Measurements from ENCODE around the gene AGXT. TPM values are rescaled to one million over a fixed set of nuclear protein-coding genes. Genes with fewer than 3 reads are reported as not detected.

AGXT gene
- total and polyA plus RNA-seq, 4 donors: 0.05 to 0.61 (median 0.16) TPM; not detected in 1

DNA sequence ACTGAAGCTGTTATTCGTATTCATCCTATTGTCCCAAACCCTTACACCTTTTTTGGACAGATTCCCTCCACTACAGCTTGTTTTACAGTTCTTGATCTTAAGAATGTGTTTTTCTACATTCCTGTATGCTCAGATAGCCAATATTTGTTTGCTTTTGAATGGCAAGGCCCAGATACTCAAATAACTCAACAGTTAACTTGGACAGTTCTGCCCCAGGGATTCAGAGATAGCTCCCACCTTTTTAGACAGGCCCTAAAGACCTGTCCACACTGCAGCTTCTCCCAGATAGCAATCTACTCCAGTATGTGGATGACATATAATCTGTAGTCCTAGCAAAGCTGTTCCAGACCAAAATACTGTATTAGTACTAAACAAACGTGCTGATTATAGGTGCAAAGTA is 7.1 kb upstream of the AGXT start:
- H3K9me3 ChIP-seq (ENCODE audit: control insufficient read depth in 4 of 4, insufficient read depth in 3 of 4, low read length in 3 of 4): no peaks in the 10 kb centered on the region
- ATAC-seq (ENCODE audit: insufficient read depth, low FRiP score): no peak
- H3K27ac ChIP-seq (ENCODE audit: low read depth in 1 of 2, low read length in 1 of 2): no peak overlapping the region
- 66 to 82% methylated on average over 2 of the region's 2 CpGs for WGBS, 2 donors
- no peak for DNase-seq
- H3K9ac ChIP-seq (ENCODE audit: insufficient read depth in 1 of 2, low read length in 2 of 2): no peak overlapping the region
- no peaks in the 10 kb centered on the region for H3K4me1 ChIP-seq (ENCODE audit: control insufficient read depth in 5 of 5, insufficient read depth in 5 of 5, low read length in 5 of 5)
- H3K27me3 ChIP-seq (ENCODE audit: control insufficient read depth in 3 of 3, insufficient read depth in 3 of 3, low read length in 2 of 3): no peaks in the 10 kb centered on the region
- no peak for TF ChIP-seq CTCF (IDR thresholded peaks at IDR 0.05; ENCODE audit: control extremely low read depth, extremely low read depth)
- no peaks in the 10 kb centered on the region for H3K36me3 ChIP-seq (ENCODE audit: control insufficient read depth in 4 of 4, insufficient read depth in 4 of 4, low read length in 4 of 4)
- no peak overlapping the region for H3K4me3 ChIP-seq

DNA sequence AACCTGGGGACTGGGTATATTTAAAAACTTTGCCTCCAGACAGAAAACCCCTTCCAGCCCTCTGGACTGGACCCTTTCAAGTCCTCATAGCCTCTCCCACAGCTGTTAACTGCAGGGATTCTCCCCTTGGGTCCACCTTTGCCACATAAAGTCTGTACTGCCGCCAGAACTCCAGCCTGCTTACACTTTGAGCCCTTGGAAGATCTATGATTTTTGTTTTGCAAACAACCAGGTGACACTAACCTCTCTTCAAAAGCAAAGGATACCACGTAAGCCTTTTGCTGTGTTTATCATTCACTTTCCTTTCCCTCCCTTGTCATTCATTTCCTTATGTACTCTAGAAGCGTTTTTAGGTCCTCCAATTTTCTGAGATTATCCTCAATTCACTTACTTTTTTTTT is 4.1 kb upstream of the AGXT start:
- no peaks in the 10 kb centered on the region for H3K36me3 ChIP-seq (ENCODE audit: control insufficient read depth in 4 of 4, insufficient read depth in 4 of 4, low read length in 4 of 4)
- H3K27me3 ChIP-seq (ENCODE audit: control insufficient read depth in 3 of 3, insufficient read depth in 3 of 3, low read length in 2 of 3): no peaks in the 10 kb centered on the region
- ATAC-seq (ENCODE audit: insufficient read depth, low FRiP score) (no peak), DNase-seq (no peak)
- H3K4me3 ChIP-seq: no peak overlapping the region
- 75 to 86% methylated on average over 3 of the region's 3 CpGs for WGBS, 2 donors
- H3K27ac ChIP-seq (ENCODE audit: low read depth in 1 of 2, low read length in 1 of 2): no peak overlapping the region
- H3K4me1 ChIP-seq (ENCODE audit: control insufficient read depth in 5 of 5, insufficient read depth in 5 of 5, low read length in 5 of 5): no peaks in the 10 kb centered on the region
- H3K9ac ChIP-seq (ENCODE audit: insufficient read depth in 1 of 2, low read length in 2 of 2): no peak overlapping the region
- TF ChIP-seq CTCF (IDR thresholded peaks at IDR 0.05; ENCODE audit: control extremely low read depth, extremely low read depth): no peak
- H3K9me3 ChIP-seq (ENCODE audit: control insufficient read depth in 4 of 4, insufficient read depth in 3 of 4, low read length in 3 of 4): no peaks in the 10 kb centered on the region

GRCh38 chr2:240865391-240865790 is 3.2 kb upstream of the AGXT start:
- no peaks in the 10 kb centered on the region for H3K4me1 ChIP-seq (ENCODE audit: control insufficient read depth in 5 of 5, insufficient read depth in 5 of 5, low read length in 5 of 5)
- H3K9ac ChIP-seq (ENCODE audit: insufficient read depth in 1 of 2, low read length in 2 of 2): no peak overlapping the region
- ATAC-seq (ENCODE audit: insufficient read depth, low FRiP score) (no peak), DNase-seq (no peak)
- 83 to 85% methylated on average over 5 of the region's 5 CpGs for WGBS, 2 donors
- no peak overlapping the region for H3K4me3 ChIP-seq
- no peaks in the 10 kb centered on the region for H3K36me3 ChIP-seq (ENCODE audit: control insufficient read depth in 4 of 4, insufficient read depth in 4 of 4, low read length in 4 of 4)
- no peak overlapping the region for H3K27ac ChIP-seq (ENCODE audit: low read depth in 1 of 2, low read length in 1 of 2)
- no peak for TF ChIP-seq CTCF (IDR thresholded peaks at IDR 0.05; ENCODE audit: control extremely low read depth, extremely low read depth)
- H3K27me3 ChIP-seq (ENCODE audit: control insufficient read depth in 3 of 3, insufficient read depth in 3 of 3, low read length in 2 of 3): no peaks in the 10 kb centered on the region
- H3K9me3 ChIP-seq (ENCODE audit: control insufficient read depth in 4 of 4, insufficient read depth in 3 of 4, low read length in 3 of 4): no peaks in the 10 kb centered on the region

Data from lung (tissue), 12 donors.